ENCODE data around the gene VWA8.

DNA sequence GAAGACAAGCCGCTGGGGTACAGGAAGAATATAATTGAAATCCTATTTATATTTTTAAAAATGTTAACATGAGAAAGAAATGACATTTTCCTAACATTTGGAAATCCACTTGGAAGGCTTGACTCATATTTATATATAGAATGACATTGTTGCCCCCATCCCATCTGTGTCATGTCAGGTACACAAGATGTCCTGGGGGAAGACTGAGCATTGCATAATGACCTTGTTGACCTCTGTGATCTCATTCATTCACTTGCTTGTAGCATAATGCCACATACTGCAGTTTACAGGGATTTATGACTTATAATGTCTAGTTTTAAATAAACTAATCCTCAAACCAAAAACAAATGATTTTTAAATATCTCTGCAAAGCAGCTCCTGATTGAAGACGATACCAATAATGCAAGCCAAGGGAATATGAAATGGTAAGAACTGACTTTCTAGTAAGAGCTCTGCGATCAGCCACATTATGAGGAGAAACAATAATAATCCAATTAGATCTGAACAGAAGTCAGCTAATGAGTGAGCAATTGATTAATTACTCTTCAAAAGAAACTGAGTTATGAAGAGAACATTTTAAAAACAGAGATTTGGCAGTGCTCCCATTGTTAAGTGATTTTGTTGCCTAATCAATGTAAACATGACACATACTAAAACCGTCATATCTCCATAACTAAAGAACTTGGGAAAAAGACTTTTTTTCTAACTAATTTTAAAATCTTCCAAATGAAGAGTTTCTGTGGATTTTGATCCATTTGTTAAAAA is 21.2 kb upstream of the VWA8 start:
- TF ChIP-seq, protein P1, sequence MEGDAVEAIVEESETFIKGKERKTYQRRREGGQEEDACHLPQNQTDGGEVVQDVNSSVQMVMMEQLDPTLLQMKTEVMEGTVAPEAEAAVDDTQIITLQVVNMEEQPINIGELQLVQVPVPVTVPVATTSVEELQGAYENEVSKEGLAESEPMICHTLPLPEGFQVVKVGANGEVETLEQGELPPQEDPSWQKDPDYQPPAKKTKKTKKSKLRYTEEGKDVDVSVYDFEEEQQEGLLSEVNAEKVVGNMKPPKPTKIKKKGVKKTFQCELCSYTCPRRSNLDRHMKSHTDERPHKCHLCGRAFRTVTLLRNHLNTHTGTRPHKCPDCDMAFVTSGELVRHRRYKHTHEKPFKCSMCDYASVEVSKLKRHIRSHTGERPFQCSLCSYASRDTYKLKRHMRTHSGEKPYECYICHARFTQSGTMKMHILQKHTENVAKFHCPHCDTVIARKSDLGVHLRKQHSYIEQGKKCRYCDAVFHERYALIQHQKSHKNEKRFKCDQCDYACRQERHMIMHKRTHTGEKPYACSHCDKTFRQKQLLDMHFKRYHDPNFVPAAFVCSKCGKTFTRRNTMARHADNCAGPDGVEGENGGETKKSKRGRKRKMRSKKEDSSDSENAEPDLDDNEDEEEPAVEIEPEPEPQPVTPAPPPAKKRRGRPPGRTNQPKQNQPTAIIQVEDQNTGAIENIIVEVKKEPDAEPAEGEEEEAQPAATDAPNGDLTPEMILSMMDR (IDR thresholded peaks at IDR 0.05) = no peak
- no peak for TF ChIP-seq POLR2A (IDR thresholded peaks at IDR 0.05)
